ENCODE measurements around the gene SSBP2.

The SSBP2 gene

DNA sequence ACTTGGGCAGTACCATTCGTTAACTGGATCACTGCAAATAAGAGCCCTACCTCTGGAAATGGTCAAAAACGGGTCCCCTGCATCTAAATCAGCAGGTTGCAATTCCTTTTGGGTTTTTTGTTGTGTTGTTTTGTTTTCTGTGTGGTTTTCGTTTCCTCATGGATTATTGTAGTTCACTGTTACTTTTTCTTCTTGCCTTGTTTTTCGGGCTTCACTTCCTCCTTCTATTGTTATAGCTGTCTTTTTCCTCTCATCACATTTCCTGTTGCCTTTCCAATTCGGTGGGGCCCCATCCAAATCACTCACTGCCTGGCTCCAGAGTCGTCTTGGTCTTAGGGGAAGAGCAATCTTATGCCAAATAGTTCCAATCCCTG is 8.7 kb upstream of the SSBP2 start:
- Histone ChIP-seq H3K4me1 (ENCODE audit: insufficient read depth, poor library complexity, severe bottlenecking) (peaks cover 28% of the 10 kb centered on the region), H3K36me3 (ENCODE audit: low read depth) (no peaks in the 10 kb centered on the region), H3K27me3 (ENCODE audit: insufficient read depth, poor library complexity, severe bottlenecking) (no peaks in the 10 kb centered on the region), H3K9me3 (ENCODE audit: severe bottlenecking) (no peaks in the 10 kb centered on the region), H3K4me3 (ENCODE audit: severe bottlenecking) (no peak overlapping the region), H3K27ac (ENCODE audit: poor library complexity, severe bottlenecking) (no peak overlapping the region)
- TF ChIP-seq CTCF (IDR thresholded peaks at IDR 0.05; ENCODE audit: poor library complexity, severe bottlenecking), result no peak
- DNase-seq (ENCODE audit: low spot score) (no peak), ATAC-seq (ENCODE audit: low read depth) (no peak)

GRCh38 chr5:81757404-81757803 is 6.5 kb upstream of the SSBP2 start:
- H3K27me3 ChIP-seq (ENCODE audit: insufficient read depth, poor library complexity, severe bottlenecking), result no peaks in the 10 kb centered on the region
- H3K4me1 ChIP-seq (ENCODE audit: insufficient read depth, poor library complexity, severe bottlenecking), result peaks cover 29% of the 10 kb centered on the region
- peak; percentile 50 for ATAC-seq (ENCODE audit: low read depth)
- no peak for DNase-seq (ENCODE audit: low spot score)
- no peak overlapping the region for H3K4me3 ChIP-seq (ENCODE audit: severe bottlenecking)
- H3K27ac ChIP-seq (ENCODE audit: poor library complexity, severe bottlenecking), result no peak overlapping the region
- no peak for TF ChIP-seq CTCF (IDR thresholded peaks at IDR 0.05; ENCODE audit: poor library complexity, severe bottlenecking)
- H3K36me3 ChIP-seq (ENCODE audit: low read depth), result no peaks in the 10 kb centered on the region
- no peaks in the 10 kb centered on the region for H3K9me3 ChIP-seq (ENCODE audit: severe bottlenecking)

DNA sequence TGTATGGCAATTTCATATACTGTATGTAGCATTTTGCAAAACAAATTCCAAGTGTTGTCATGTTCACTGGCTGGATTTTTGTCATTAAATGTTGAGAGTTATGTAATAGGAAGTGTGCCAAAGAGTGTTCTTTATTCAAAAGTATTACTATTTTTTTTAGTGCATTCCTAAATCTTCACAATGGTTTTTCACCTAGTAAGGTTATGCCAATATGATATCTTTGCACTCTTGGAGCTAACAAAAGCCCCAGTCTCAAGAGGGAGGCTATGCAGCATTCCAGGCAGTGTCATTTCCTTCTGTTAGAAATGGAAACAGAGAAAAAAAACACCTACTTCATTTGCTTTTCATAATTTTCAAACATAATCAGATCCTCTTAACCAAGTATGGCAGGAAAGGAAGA is 5.1 kb upstream of the SSBP2 start:
- no peaks in the 10 kb centered on the region for H3K9me3 ChIP-seq (ENCODE audit: severe bottlenecking)
- no peaks in the 10 kb centered on the region for H3K27me3 ChIP-seq (ENCODE audit: insufficient read depth, poor library complexity, severe bottlenecking)
- no peaks in the 10 kb centered on the region for H3K36me3 ChIP-seq (ENCODE audit: low read depth)
- no peak overlapping the region for H3K4me3 ChIP-seq (ENCODE audit: severe bottlenecking)
- ATAC-seq (ENCODE audit: low read depth) (no peak), DNase-seq (ENCODE audit: low spot score) (no peak)
- peak overlapping the region; percentile 68 for H3K27ac ChIP-seq (ENCODE audit: poor library complexity, severe bottlenecking)
- H3K4me1 ChIP-seq (ENCODE audit: insufficient read depth, poor library complexity, severe bottlenecking), result peaks cover 34% of the 10 kb centered on the region
- TF ChIP-seq CTCF (IDR thresholded peaks at IDR 0.05; ENCODE audit: poor library complexity, severe bottlenecking), result no peak

GRCh38 chr5:81755320-81755719 is 4.4 kb upstream of the SSBP2 start:
- Histone ChIP-seq H3K27me3 (ENCODE audit: insufficient read depth, poor library complexity, severe bottlenecking) (no peaks in the 10 kb centered on the region), H3K9me3 (ENCODE audit: severe bottlenecking) (no peaks in the 10 kb centered on the region), H3K4me3 (ENCODE audit: severe bottlenecking) (no peak overlapping the region), H3K4me1 (ENCODE audit: insufficient read depth, poor library complexity, severe bottlenecking) (peaks cover 34% of the 10 kb centered on the region), H3K27ac (ENCODE audit: poor library complexity, severe bottlenecking) (peak overlapping the region; percentile 68), H3K36me3 (ENCODE audit: low read depth) (no peaks in the 10 kb centered on the region)
- ATAC-seq (ENCODE audit: low read depth) (peak; percentile 67), DNase-seq (ENCODE audit: low spot score) (no peak)
- no peak for TF ChIP-seq CTCF (IDR thresholded peaks at IDR 0.05; ENCODE audit: poor library complexity, severe bottlenecking)

DNA sequence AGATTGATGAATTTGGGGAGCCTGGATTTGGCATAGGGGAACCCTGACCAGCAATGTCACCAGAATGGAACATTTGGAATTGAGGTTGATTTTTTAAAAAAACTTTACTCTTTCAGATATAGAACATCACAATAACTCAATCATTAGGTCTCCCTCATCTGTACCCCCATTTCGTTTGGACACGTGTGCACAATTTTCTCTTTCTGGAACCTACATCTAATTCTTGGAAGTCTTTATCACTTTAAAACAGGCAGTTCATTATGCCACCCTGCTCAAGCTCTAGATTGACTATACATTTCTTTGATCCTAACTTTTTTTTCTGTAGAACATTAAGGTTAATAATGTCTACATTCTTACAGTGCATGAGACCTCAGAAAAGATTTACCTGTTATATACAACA is 3.7 kb upstream of the SSBP2 start:
- Histone ChIP-seq H3K27ac (ENCODE audit: poor library complexity, severe bottlenecking) (peak overlapping the region; percentile 68), H3K36me3 (ENCODE audit: low read depth) (no peaks in the 10 kb centered on the region), H3K4me1 (ENCODE audit: insufficient read depth, poor library complexity, severe bottlenecking) (peaks cover 34% of the 10 kb centered on the region), H3K27me3 (ENCODE audit: insufficient read depth, poor library complexity, severe bottlenecking) (peaks cover 2% of the 10 kb centered on the region), H3K4me3 (ENCODE audit: severe bottlenecking) (no peak overlapping the region), H3K9me3 (ENCODE audit: severe bottlenecking) (no peaks in the 10 kb centered on the region)
- no peak for TF ChIP-seq CTCF (IDR thresholded peaks at IDR 0.05; ENCODE audit: poor library complexity, severe bottlenecking)
- DNase-seq (ENCODE audit: low spot score) (no peak), ATAC-seq (ENCODE audit: low read depth) (no peak)

All from RWPE2 (cell line).